ENCODE results near the gene TNIP2.
"Not testable (repeated sequence)": the region's sequence is repeated elsewhere in the genome, so short reads cannot be mapped to it uniquely, and the experiment has no call there.

Gene TNIP2

GRCh38 chr4:2794486-2795299 lies 38.6 kb upstream of the TNIP2 start:
- in situ Hi-C loops (cut with MboI; ENCODE audit: low sequenced_read_pairs), result no loop called here

GRCh38 chr4:2793586-2794485 lies 37.7 kb upstream of the TNIP2 start:
- in situ Hi-C loops (cut with MboI; ENCODE audit: low sequenced_read_pairs), result no loop called here

- in situ Hi-C loops (cut with MboI; ENCODE audit: low sequenced_read_pairs), result no loop called here
These were observed 36.8 kb upstream of the TNIP2 start, which contains the start of gene SH3BP2 for GRCh38 chr4:2792711-2793585. TSS of gene SH3BP2 (plus strand) at chr4:2793085. CDS start at chr4:2820618, 27,533 bp downstream.

GRCh38 chr4:2792396-2792710 lies 36.2 kb upstream of the TNIP2 start:
- in situ Hi-C loops (cut with MboI; ENCODE audit: low sequenced_read_pairs), result no loop called here

GRCh38 chr4:2791518-2792395 lies 35.6 kb upstream of the TNIP2 start:
- in situ Hi-C loops (cut with MboI; ENCODE audit: low sequenced_read_pairs), result no loop called here

GRCh38 chr4:2790583-2791517 lies 34.7 kb upstream of the TNIP2 start:
- in situ Hi-C loops (cut with MboI; ENCODE audit: low sequenced_read_pairs), result no loop called here

GRCh38 chr4:2789793-2790582 lies 33.9 kb upstream of the TNIP2 start:
- in situ Hi-C loops (cut with MboI; ENCODE audit: low sequenced_read_pairs), result no loop called here

GRCh38 chr4:2789351-2789750 lies 33.2 kb upstream of the TNIP2 start:
- in situ Hi-C loops (cut with MboI; ENCODE audit: low sequenced_read_pairs), result no loop called here

- in situ Hi-C loops (cut with MboI; ENCODE audit: low sequenced_read_pairs), result no loop called here
These were observed 32.5 kb upstream of the TNIP2 start for GRCh38 chr4:2788532-2789103.

GRCh38 chr4:2788101-2788500 lies 32.0 kb upstream of the TNIP2 start:
- in situ Hi-C loops (cut with MboI; ENCODE audit: low sequenced_read_pairs), result no loop called here

- in situ Hi-C loops (cut with MboI; ENCODE audit: low sequenced_read_pairs), result no loop called here
These were observed 31.3 kb upstream of the TNIP2 start for GRCh38 chr4:2787230-2788100.

- in situ Hi-C loops (cut with MboI; ENCODE audit: low sequenced_read_pairs), result no loop called here
These were observed 30.7 kb upstream of the TNIP2 start for GRCh38 chr4:2786794-2787229.

GRCh38 chr4:2786152-2786671 lies 30.1 kb upstream of the TNIP2 start:
- in situ Hi-C loops (cut with MboI; ENCODE audit: low sequenced_read_pairs), result no loop called here

- in situ Hi-C loops (cut with MboI; ENCODE audit: low sequenced_read_pairs), result no loop called here
These were observed 29.5 kb upstream of the TNIP2 start for GRCh38 chr4:2785613-2786012.

GRCh38 chr4:2783790-2784189 lies 27.7 kb upstream of the TNIP2 start:
- in situ Hi-C loops (cut with MboI; ENCODE audit: low sequenced_read_pairs), result no loop called here

GRCh38 chr4:2781911-2782310 lies 25.8 kb upstream of the TNIP2 start:
- in situ Hi-C loops (cut with MboI; ENCODE audit: low sequenced_read_pairs), result no loop called here

GRCh38 chr4:2780643-2781042 lies 24.5 kb upstream of the TNIP2 start:
- in situ Hi-C loops (cut with MboI; ENCODE audit: low sequenced_read_pairs), result not testable (repeated sequence)

Measured in hTERT RPE-1 (cell line).